Measurements from ENCODE around the gene ZDHHC9.

ZDHHC9 gene

GRCh38 chrX:129802863-129803262, 40.8 kb downstream of the ZDHHC9 start:
- Mint-ChIP-seq H3K9me3 (no peaks in the 10 kb centered on the region), H3K36me3 (no peaks in the 10 kb centered on the region), H3K4me3 (no peak overlapping the region), H3K27ac (no peak overlapping the region), H3K4me1 (no peaks in the 10 kb centered on the region), H3K27me3 (no peaks in the 10 kb centered on the region)
- no peak for ATAC-seq (ENCODE audit: low read depth)
- no peak for DNase-seq (ENCODE audit: low spot score in 2 of 2)

- H3K4me3 Mint-ChIP-seq, result no peak overlapping the region
- no peaks in the 10 kb centered on the region for H3K36me3 Mint-ChIP-seq
- H3K9me3 Mint-ChIP-seq, result no peaks in the 10 kb centered on the region
- ATAC-seq (ENCODE audit: low read depth) (no peak), DNase-seq (ENCODE audit: low spot score in 2 of 2) (no peak)
- H3K27ac Mint-ChIP-seq, result peak overlapping the region; percentile 79
- H3K4me1 Mint-ChIP-seq, result no peaks in the 10 kb centered on the region
- H3K27me3 Mint-ChIP-seq, result no peaks in the 10 kb centered on the region
Measured at GRCh38 chrX:129800186-129800585, 43.5 kb downstream of the ZDHHC9 start.

GRCh38 chrX:129798888-129799287, 44.8 kb downstream of the ZDHHC9 start:
- H3K9me3 Mint-ChIP-seq, result no peaks in the 10 kb centered on the region
- no peaks in the 10 kb centered on the region for H3K4me1 Mint-ChIP-seq
- ATAC-seq (ENCODE audit: low read depth) (no peak), DNase-seq (ENCODE audit: low spot score in 2 of 2) (no peak)
- H3K27ac Mint-ChIP-seq, result peak overlapping the region; percentile 62
- H3K36me3 Mint-ChIP-seq, result peaks cover 3% of the 10 kb centered on the region
- no peak overlapping the region for H3K4me3 Mint-ChIP-seq
- H3K27me3 Mint-ChIP-seq, result no peaks in the 10 kb centered on the region

GRCh38 chrX:129798456-129798855, 45.2 kb downstream of the ZDHHC9 start:
- Mint-ChIP-seq H3K36me3 (peaks cover 3% of the 10 kb centered on the region), H3K9me3 (no peaks in the 10 kb centered on the region), H3K4me1 (no peaks in the 10 kb centered on the region), H3K4me3 (no peak overlapping the region), H3K27ac (peak overlapping the region; percentile 62), H3K27me3 (no peaks in the 10 kb centered on the region)
- DNase-seq (ENCODE audit: low spot score in 2 of 2) (no peak), ATAC-seq (ENCODE audit: low read depth) (no peak)

- H3K9me3 Mint-ChIP-seq, result no peaks in the 10 kb centered on the region
- no peaks in the 10 kb centered on the region for H3K27me3 Mint-ChIP-seq
- ATAC-seq (ENCODE audit: low read depth) (no peak), DNase-seq (ENCODE audit: low spot score in 2 of 2) (no peak)
- no peak overlapping the region for H3K27ac Mint-ChIP-seq
- peaks cover 3% of the 10 kb centered on the region for H3K36me3 Mint-ChIP-seq
- H3K4me3 Mint-ChIP-seq, result no peak overlapping the region
- no peaks in the 10 kb centered on the region for H3K4me1 Mint-ChIP-seq
Measured at GRCh38 chrX:129797251-129797906, 46.3 kb downstream of the ZDHHC9 start.

GRCh38 chrX:129795584-129795983, 48.1 kb downstream of the ZDHHC9 start:
- no peak for ATAC-seq (ENCODE audit: low read depth)
- Mint-ChIP-seq H3K27ac (peak overlapping the region; percentile 41), H3K4me1 (no peaks in the 10 kb centered on the region), H3K4me3 (no peak overlapping the region), H3K27me3 (no peaks in the 10 kb centered on the region), H3K9me3 (no peaks in the 10 kb centered on the region), H3K36me3 (peaks cover 3% of the 10 kb centered on the region)
- no peak for DNase-seq (ENCODE audit: low spot score in 2 of 2)

GRCh38 chrX:129793604-129794191, 50.0 kb downstream of the ZDHHC9 start:
- no peak overlapping the region for H3K4me3 Mint-ChIP-seq
- no peaks in the 10 kb centered on the region for H3K27me3 Mint-ChIP-seq
- no peak for ATAC-seq (ENCODE audit: low read depth)
- H3K9me3 Mint-ChIP-seq, result no peaks in the 10 kb centered on the region
- H3K27ac Mint-ChIP-seq, result peak overlapping the region; percentile 73
- H3K4me1 Mint-ChIP-seq, result no peaks in the 10 kb centered on the region
- H3K36me3 Mint-ChIP-seq, result peaks cover 5% of the 10 kb centered on the region
- no peak for DNase-seq (ENCODE audit: low spot score in 2 of 2)

- H3K27me3 Mint-ChIP-seq, result no peaks in the 10 kb centered on the region
- DNase-seq (ENCODE audit: low spot score in 2 of 2) (no peak), ATAC-seq (ENCODE audit: low read depth) (no peak)
- no peaks in the 10 kb centered on the region for H3K9me3 Mint-ChIP-seq
- peak overlapping the region; percentile 60 for H3K27ac Mint-ChIP-seq
- peaks cover 8% of the 10 kb centered on the region for H3K36me3 Mint-ChIP-seq
- no peak overlapping the region for H3K4me3 Mint-ChIP-seq
- H3K4me1 Mint-ChIP-seq, result peaks cover 4% of the 10 kb centered on the region
Measured at GRCh38 chrX:129792586-129793291, 50.9 kb downstream of the ZDHHC9 start.

- Mint-ChIP-seq H3K4me1 (peaks cover 7% of the 10 kb centered on the region), H3K36me3 (peaks cover 10% of the 10 kb centered on the region), H3K27ac (no peak overlapping the region), H3K4me3 (no peak overlapping the region), H3K9me3 (no peaks in the 10 kb centered on the region), H3K27me3 (no peaks in the 10 kb centered on the region)
- no peak for ATAC-seq (ENCODE audit: low read depth)
- DNase-seq (ENCODE audit: low spot score in 2 of 2), result no peak
Measured at GRCh38 chrX:129791961-129792570, 51.6 kb downstream of the ZDHHC9 start.

- ATAC-seq (ENCODE audit: low read depth), result no peak
- no peak overlapping the region for H3K4me3 Mint-ChIP-seq
- H3K9me3 Mint-ChIP-seq, result no peaks in the 10 kb centered on the region
- peaks cover 10% of the 10 kb centered on the region for H3K36me3 Mint-ChIP-seq
- no peak for DNase-seq (ENCODE audit: low spot score in 2 of 2)
- H3K27me3 Mint-ChIP-seq, result no peaks in the 10 kb centered on the region
- no peak overlapping the region for H3K27ac Mint-ChIP-seq
- H3K4me1 Mint-ChIP-seq, result peaks cover 11% of the 10 kb centered on the region
Measured at GRCh38 chrX:129791336-129791735, 52.4 kb downstream of the ZDHHC9 start.

- Mint-ChIP-seq H3K9me3 (no peaks in the 10 kb centered on the region), H3K4me3 (no peak overlapping the region), H3K4me1 (peaks cover 17% of the 10 kb centered on the region), H3K27me3 (no peaks in the 10 kb centered on the region), H3K36me3 (peaks cover 11% of the 10 kb centered on the region), H3K27ac (no peak overlapping the region)
- no peak for DNase-seq (ENCODE audit: low spot score in 2 of 2)
- no peak for ATAC-seq (ENCODE audit: low read depth)
Measured at GRCh38 chrX:129790808-129791207, 52.9 kb downstream of the ZDHHC9 start.

- Mint-ChIP-seq H3K27ac (no peak overlapping the region), H3K9me3 (no peaks in the 10 kb centered on the region), H3K4me1 (peaks cover 22% of the 10 kb centered on the region), H3K4me3 (no peak overlapping the region), H3K27me3 (no peaks in the 10 kb centered on the region), H3K36me3 (peaks cover 16% of the 10 kb centered on the region)
- DNase-seq (ENCODE audit: low spot score in 2 of 2) (no peak), ATAC-seq (ENCODE audit: low read depth) (no peak)
Measured at GRCh38 chrX:129790146-129790545, 53.5 kb downstream of the ZDHHC9 start.

- H3K9me3 Mint-ChIP-seq, result no peaks in the 10 kb centered on the region
- DNase-seq (ENCODE audit: low spot score in 2 of 2) (no peak), ATAC-seq (ENCODE audit: low read depth) (no peak)
- H3K4me1 Mint-ChIP-seq, result peaks cover 25% of the 10 kb centered on the region
- peak overlapping the region; percentile 41 for H3K4me3 Mint-ChIP-seq
- H3K27ac Mint-ChIP-seq, result peak overlapping the region; percentile 47
- H3K27me3 Mint-ChIP-seq, result no peaks in the 10 kb centered on the region
- peaks cover 15% of the 10 kb centered on the region for H3K36me3 Mint-ChIP-seq
Measured at GRCh38 chrX:129788527-129788926, 55.2 kb downstream of the ZDHHC9 start.

- peak overlapping the region; percentile 60 for H3K4me3 Mint-ChIP-seq
- no peaks in the 10 kb centered on the region for H3K9me3 Mint-ChIP-seq
- peak overlapping the region; percentile 75 for H3K27ac Mint-ChIP-seq
- peaks cover 33% of the 10 kb centered on the region for H3K4me1 Mint-ChIP-seq
- ATAC-seq (ENCODE audit: low read depth) (no peak), DNase-seq (ENCODE audit: low spot score in 2 of 2) (no peak)
- H3K36me3 Mint-ChIP-seq, result peaks cover 23% of the 10 kb centered on the region
- no peaks in the 10 kb centered on the region for H3K27me3 Mint-ChIP-seq
Measured at GRCh38 chrX:129787336-129788055, 56.2 kb downstream of the ZDHHC9 start.
